NB4 (cell line): ENCODE results near the gene TPSD1.

Source experiments
- MYC ChIP-seq: IDR thresholded peaks from 2 replicates; pipeline ENCODE4 v1.6.1; 2011; ENCODE audit warnings: low read depth, low read length
- POLR2A ChIP-seq: IDR thresholded peaks from 2 replicates; pipeline ENCODE4 v1.6.1; 2011; ENCODE audit warnings: mild to moderate bottlenecking; ENCODE audit not compliant: insufficient read length; ENCODE audit errors: extremely low read depth
- TF ChIP-seq, protein P1 (sequence below): IDR thresholded peaks from one replicate; pipeline ENCODE4 v1.5.1; 2012; ENCODE audit warnings: low read depth, low read length
- TF ChIP-seq, protein P2 (sequence below): IDR thresholded peaks from 2 replicates; pipeline ENCODE4 v1.6.1; 2011; ENCODE audit warnings: low read depth, low read length

DNA sequence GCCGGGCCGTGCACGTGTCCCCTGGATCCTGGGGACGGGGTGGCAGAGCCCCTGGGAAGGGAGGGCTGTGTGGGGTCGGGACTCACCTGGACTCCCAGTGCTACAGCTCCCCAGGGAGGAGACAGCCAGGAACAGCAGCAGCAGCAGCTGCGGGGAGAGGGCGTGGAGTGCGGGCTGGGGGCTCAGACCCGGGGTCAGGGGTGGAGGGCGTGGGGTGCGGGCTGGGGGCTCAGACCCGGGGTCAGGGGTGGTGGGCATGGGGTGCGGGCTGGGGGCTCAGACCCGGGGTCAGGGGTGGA, 20.7 kb downstream of the TPSD1 start:
- TF ChIP-seq, protein P1, sequence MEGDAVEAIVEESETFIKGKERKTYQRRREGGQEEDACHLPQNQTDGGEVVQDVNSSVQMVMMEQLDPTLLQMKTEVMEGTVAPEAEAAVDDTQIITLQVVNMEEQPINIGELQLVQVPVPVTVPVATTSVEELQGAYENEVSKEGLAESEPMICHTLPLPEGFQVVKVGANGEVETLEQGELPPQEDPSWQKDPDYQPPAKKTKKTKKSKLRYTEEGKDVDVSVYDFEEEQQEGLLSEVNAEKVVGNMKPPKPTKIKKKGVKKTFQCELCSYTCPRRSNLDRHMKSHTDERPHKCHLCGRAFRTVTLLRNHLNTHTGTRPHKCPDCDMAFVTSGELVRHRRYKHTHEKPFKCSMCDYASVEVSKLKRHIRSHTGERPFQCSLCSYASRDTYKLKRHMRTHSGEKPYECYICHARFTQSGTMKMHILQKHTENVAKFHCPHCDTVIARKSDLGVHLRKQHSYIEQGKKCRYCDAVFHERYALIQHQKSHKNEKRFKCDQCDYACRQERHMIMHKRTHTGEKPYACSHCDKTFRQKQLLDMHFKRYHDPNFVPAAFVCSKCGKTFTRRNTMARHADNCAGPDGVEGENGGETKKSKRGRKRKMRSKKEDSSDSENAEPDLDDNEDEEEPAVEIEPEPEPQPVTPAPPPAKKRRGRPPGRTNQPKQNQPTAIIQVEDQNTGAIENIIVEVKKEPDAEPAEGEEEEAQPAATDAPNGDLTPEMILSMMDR, result no peak
- TF ChIP-seq, protein P2, sequence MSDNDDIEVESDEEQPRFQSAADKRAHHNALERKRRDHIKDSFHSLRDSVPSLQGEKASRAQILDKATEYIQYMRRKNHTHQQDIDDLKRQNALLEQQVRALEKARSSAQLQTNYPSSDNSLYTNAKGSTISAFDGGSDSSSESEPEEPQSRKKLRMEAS, result no peak
- no peak for TF ChIP-seq POLR2A
- no peak for TF ChIP-seq MYC
